HG03139 (cell line): ENCODE data around the gene NUDT3.
"Not testable (repeated sequence)": the region's sequence is repeated elsewhere in the genome, so short reads cannot be mapped to it uniquely, and the experiment has no call there.

ENCODE experiments used
- ATAC-seq: cut with Tn5 transposase; IDR thresholded peaks from one replicate; pipeline ENCODE4 v1.9.1; 2021; ENCODE audit not compliant: unreplicated experiment

NUDT3 gene

DNA sequence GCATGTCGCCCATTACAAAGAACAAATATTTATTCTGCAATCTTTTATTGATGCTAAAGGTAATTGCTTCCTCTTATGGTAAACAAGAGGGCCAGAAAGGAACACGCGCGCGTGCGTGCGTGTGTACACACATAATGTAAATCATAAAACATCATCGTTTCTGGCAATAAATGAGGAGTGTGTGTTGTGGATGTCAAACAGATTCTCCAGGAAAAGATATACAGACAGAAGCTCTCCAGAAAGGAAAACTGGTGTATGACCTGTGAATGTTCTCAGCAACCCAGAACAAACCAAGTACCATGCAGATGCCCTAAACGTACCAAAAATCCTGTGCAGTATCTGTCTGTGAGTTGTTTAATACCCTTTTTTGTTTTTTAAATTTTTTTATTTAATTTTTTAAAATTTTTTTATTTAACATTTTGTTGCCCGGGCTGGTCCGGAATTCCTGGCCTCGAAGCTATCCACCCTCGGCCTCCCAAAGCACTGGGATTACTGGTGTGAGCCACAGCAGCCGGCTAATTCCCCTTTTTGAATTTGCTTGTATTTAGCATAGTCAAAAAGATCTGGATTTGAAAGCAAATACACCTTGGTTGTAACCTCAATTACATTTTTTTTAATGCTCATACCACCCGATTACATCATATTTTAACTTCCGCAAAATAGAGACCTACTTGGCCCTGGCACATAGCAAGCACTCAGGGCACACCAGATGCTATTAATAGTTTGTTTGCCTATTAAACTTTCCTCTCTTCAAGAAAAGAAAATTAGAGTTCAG, 909 bp upstream of the NUDT3 start:
- ATAC-seq, result no peak

DNA sequence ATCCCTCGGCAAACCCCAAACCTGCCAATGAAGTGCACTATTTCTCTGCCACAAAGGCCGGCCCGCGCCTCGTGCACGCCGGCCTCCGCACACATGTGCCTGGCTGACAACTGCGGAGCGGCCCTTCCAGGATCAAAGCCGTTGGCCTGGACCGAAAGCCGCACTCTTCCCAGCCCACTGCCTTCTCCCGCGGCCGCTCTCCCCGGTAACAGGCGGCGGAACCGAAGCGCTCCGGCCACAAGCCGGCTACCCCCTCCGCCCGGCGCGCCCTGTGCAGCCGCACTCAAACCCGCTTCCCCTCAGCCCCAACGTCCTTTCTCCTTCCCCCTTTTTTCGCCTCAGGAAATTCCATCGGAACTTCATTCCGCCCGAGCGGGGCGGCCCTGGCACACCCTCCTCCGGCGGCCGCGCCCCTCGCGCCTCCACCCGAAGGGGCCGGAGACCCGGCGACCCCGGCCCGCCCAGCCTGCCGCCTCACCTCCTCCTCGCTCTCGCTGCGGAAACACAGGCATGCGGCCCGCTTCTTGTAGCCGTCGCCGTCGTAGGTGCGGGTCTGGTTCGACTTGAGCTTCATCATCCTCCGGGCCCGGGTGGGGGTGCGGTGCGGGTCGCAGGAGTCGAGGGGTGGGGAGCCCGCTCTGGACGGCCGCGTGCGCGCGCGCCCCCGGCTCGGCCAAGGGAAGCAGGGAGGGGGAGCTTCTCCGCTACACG, 528 bp downstream of the NUDT3 start:
- no peak for ATAC-seq

- ATAC-seq, result no peak
These were observed 1.0 kb downstream of the NUDT3 start for GRCh38 chr6:34391473-34391785.

GRCh38 chr6:34390531-34391472, 1.7 kb downstream of the NUDT3 start:
- no peak for ATAC-seq

DNA sequence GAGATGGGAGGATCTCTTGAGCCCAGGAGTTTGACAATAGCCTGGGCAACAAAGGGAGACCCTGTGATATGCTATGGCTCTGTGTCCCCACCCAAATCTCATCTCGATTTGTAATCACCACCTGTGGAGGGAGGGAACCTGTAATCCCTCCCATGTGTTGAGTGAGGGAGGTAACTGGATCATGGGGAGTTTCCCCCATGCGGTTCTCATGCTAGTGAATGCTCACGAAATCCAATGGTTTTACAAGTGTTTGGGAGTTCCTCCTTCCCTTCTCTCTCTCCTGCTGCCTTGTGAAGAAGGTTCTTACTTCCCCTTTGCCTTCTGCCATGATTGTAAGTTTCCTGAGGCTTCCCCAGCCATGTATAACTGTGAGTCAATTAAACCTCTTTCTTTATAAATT, 3.4 kb downstream of the NUDT3 start:
- no peak for ATAC-seq

DNA sequence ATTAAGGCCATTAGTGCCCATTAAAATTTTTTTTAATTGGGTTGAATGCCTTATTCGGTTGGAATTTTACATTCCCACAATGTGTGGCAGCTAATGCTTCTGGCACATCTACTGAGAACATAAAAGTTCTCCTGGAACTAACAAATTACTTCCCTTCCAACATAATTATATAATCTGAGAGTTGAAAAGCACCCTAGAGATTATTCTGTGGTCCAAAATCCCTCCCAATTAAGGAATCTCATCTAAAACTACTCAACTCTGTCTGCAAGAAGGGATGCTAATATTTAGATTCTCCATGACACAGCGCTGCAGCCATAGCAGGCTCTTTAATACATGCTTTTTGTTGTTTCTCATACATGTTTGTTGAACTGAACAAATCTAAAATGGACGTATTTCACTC, 4.0 kb downstream of the NUDT3 start:
- no peak for ATAC-seq

DNA sequence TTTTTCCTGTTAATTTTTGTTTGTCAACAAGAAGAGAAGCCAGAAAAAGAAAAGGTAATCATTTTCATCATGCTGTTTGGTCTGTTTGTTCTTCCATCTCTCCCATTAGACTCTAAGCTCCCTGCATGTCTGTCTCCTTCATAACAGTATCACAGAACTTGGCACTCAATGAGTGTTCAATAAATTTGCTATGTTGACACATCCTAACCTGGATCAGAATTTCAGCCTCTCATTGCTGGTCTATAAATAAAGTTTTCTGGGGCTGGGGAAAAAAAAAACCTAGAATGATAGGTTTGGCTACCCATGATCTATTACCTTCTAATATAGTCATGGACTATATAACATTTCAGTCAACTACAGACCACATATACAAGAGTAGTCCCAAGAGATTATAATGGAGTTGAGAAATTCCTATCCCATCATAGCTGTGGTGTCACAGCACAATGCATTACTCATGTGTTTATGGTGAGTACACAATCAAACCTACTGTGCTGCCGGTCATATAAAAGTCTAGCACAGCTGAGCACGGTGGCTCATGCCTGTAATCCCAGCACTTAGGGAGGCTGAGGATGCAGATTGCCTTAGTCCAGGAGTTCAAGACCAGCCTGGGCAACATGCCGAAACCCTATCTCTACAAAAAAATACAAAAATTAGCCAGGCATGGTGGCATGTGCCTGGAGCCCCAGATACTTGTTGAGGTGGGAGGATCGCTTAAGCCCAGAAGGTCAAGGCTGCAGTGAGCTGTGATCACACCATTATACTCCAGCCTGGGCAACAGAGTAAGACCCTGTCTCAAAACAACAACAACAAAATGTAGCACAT, 5.9 kb downstream of the NUDT3 start:
- no peak for ATAC-seq

DNA sequence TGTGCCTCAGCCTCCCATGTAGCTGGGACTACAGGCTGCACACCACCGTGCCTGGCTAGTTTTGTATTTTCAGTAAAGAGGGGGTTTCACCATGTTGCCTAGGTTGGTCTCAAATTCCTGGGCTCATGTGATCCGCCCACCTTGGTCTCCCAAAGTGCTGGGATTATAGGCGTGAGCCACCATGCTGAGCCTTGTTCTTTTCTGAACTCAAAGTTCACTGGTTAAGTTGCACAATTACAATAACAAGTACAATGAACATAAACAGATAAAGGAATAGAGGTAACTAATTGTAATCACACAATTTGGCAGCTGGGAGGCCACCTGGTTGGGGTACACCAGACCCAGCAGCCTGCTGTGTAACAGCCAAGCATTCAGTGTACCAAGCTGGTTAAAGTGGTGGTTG, 6.7 kb downstream of the NUDT3 start:
- no peak for ATAC-seq

DNA sequence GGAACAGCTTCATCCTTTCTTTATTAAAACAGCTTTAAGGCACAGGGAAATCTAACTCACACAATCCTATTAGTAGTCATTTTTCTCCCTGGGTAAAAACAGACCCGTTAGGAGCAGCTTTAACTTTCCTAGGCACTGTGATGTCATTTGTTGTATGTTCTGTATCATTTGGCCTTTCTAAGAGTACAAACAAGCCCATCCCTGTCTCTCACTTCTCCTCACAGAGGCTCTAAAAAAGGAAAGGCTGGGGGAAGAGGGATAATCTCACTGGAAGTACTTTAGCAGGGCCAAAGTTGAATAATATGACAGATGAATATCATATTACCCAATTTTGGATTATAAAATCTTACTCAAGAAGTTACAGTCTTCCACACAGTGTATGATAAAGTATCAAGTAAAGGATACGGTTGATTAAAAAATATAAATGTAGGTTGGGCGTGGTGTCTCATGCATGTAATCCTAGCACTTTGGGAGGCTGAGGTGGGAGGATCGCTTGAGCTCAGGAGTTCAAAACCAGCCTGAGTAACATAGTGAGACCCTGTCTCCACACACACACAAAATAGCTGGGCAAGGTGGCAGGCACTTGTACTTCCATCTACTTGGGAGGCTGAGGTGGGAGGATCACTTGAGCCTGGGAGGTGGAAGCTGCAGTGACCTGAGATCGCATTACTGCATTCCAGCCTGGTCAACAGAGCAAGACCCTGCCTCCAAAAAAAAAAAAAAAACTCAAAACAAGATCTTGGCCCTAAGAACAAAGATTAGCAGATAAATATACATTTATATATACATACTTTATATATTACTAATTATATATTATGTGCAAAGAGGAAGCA, 7.9 kb downstream of the NUDT3 start:
- ATAC-seq, result no peak

DNA sequence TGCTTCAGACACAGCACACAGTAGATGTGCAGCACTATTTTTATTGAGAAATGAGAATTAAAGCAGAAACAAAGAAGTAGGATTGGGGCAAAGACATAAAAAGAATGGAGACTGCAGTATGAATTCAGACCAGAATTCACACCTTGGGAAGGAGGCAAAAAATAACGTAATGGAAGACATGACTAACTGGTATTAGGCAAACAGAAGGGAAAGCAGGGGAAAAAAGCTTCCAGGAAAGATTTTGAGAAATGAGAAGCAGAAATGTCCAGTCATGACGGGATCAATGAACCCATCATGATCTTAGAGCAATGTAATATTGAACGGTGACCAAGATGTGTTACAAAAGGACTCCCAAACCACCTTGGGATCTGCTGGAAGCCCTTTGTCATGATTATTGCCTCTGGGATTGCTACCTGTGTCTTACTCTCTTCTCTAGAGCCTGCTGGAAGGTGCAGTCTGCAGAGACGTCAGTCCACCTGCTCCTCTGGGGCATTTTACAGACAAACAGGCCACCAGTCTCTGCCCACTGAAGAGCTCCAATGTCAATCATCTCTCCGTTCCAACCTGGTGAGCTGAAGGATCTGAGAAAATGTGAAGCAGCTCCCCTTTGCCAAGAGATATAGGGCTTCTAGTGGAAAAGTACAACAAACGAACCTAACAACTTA, 8.7 kb downstream of the NUDT3 start:
- no peak for ATAC-seq

- ATAC-seq, result no peak
These were observed 9.3 kb downstream of the NUDT3 start for GRCh38 chr6:34383161-34383631.

GRCh38 chr6:34381081-34381480, 11.4 kb downstream of the NUDT3 start:
- no peak for ATAC-seq

- no peak for ATAC-seq
These were observed 14.0 kb downstream of the NUDT3 start for GRCh38 chr6:34378470-34378869.

DNA sequence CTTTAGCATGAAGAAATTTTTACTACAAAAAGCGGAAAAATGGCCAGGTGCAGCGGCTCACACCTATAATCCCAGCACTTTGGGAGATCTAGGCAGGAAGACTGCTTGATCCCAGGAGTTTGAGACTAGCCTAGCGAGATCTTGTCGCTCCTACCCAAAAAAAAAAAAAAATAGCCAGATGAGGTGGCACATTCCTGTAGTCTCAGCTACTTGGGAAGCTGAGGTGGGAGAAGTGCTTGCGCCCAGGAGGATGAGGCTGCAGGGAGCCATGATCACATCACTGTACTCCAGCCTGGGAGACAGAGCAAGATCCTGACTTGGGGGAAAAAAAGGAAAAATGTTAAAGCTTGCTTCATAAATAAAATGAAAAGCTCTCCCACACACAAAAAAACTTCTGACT, 14.5 kb downstream of the NUDT3 start:
- no peak for ATAC-seq

GRCh38 chr6:34377571-34377970, 14.9 kb downstream of the NUDT3 start:
- ATAC-seq, result not testable (repeated sequence)

DNA sequence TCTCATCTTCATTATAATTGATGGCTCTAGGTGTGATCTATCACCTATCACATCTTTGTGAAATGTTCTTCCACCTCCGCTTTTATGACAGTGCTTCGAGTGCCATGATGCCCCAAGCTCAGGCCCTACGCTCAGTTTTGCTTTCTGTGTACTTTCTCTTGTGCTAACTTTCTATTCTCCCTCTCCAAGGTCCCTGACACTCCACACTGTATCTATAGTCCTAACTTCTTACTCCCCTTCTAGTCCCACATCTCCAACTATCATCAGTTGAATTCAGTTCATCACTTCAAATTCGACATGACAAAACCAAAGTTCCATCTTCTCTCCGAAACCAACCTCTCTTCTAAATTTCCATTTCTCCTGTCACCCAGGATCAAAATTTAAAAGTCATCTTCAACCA, 16.6 kb downstream of the NUDT3 start:
- ATAC-seq, result no peak

GRCh38 chr6:34374508-34374907, 18.0 kb downstream of the NUDT3 start:
- no peak for ATAC-seq

- ATAC-seq, result no peak
These were observed 18.4 kb downstream of the NUDT3 start for GRCh38 chr6:34374069-34374468.

- ATAC-seq, result no peak
These were observed 19.0 kb downstream of the NUDT3 start for GRCh38 chr6:34373511-34373910.
